CMK (cell line): ENCODE data around the gene INMT.

Experiments
- DNase-seq: peaks from one replicate; pipeline ENCODE4 v3.0.0-alpha.2; 2010; ENCODE audit warnings: low read depth

The INMT gene

GRCh38 chr7:30787486-30787885, 35.6 kb downstream of the INMT start:
- no peak for DNase-seq

- DNase-seq = no peak
These were observed 36.9 kb downstream of the INMT start for GRCh38 chr7:30788640-30789333.

- no peak for DNase-seq
These were observed 37.4 kb downstream of the INMT start for GRCh38 chr7:30789334-30789711.

DNA sequence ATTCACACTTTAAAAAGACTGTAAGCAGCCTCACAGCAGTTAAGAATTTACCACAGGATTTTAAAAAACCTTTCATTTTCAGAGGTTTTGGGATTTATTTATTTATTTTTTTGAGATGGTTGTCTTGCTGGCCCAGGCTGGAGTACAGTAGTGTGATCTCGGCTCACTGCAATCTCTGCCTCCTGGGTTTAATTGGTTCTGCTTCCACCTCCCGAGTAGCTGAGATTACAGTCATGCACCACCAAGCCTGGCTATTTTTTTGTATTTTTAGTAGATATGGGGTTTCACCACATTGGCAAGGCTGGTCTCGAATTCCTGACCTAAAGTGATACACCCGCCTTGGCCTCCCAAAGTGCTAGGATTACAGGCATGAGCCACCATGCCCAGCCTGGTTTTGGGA, 38.4 kb downstream of the INMT start:
- DNase-seq = no peak

DNA sequence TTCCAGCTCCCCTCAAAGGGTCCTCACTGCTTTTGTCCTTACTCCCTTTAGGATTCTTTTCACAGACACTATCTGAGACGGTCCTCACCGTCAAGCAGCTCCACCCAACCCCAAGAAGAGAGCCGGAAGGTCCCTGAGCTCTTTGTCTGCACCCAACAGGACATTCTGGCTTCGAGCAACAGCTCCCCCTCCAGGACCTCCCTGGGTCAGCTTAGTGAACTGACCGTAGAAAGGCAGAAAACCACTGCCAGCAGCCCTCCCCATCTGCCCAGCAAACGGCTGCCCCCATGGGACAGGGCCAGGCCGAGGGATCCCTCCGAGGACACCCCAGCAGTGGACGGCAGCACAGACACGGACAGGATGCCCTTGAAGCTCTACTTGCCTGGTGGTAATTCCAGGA, 39.2 kb downstream of the INMT start:
- DNase-seq = no peak

DNA sequence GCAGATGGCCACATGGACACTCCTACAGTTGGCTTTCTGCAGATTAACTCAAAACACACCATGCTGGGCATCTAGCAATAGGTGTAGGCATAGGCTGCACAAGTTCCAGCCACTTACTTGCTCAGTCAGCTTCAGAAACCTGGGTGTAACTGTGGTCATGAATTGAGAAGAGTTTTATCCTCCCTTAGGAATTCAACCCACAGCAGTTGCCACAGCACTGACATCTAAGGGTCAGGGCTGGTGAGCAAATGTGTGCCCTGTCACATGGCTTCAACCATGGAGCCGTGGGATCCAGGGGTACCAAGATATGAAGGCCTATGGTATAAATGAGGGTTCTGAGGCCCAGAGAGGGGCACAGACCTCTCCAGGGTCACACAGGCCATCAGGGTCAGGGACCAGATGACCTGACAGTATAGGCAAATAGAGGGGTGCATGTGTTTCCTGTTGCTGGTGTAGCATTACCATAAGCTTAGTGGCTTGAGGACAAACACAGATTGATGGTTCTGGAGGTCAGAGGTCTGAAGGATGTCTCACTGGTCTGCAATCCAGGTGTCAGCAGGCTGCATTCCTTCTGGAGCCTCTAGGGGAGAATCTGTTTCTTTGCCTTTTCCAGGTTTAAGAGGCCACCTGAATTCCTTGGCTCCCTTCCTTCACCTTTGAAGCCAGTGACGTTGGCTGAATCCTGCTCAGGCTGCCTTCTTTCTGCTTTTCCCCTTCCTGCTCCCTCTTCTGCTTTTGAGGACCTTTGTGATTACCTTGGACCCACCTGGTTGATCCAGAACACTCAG, 43.4 kb downstream of the INMT start:
- no peak for DNase-seq

DNA sequence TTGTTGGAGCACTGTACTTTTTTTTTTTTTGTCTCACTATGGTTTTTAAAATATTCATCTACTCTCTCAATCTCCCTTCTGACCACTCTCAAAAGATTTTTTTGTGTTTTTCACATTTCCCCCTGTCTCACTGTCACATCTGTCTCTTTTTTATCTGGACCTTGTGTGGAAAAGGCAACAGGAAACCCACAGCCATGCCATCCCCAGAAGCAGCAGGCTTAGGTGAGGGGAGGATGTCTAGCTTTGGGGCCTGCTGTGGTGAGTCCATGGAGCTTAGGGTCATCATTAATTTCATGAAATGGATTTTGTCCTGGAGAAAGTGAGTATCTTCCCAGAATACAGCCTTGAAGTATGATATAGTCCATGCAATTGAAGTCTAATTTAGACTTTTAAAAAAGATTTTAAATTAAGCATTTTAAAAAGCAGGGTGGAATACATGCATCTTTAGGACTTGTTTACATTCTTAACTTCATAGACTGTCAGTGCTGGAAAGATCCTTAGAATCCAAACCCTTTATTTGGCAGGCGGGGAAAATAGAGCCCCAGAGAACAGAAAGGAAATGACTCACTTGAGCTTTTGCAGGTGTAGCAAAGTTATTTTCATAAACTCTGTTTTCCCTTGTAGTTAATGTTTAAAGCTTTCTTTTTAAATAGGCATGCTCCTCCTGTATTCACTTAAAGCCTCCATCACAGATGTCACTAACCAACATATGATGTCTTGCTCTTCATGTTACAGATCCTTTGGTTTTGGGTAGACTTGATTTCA, 44.4 kb downstream of the INMT start:
- no peak for DNase-seq

DNA sequence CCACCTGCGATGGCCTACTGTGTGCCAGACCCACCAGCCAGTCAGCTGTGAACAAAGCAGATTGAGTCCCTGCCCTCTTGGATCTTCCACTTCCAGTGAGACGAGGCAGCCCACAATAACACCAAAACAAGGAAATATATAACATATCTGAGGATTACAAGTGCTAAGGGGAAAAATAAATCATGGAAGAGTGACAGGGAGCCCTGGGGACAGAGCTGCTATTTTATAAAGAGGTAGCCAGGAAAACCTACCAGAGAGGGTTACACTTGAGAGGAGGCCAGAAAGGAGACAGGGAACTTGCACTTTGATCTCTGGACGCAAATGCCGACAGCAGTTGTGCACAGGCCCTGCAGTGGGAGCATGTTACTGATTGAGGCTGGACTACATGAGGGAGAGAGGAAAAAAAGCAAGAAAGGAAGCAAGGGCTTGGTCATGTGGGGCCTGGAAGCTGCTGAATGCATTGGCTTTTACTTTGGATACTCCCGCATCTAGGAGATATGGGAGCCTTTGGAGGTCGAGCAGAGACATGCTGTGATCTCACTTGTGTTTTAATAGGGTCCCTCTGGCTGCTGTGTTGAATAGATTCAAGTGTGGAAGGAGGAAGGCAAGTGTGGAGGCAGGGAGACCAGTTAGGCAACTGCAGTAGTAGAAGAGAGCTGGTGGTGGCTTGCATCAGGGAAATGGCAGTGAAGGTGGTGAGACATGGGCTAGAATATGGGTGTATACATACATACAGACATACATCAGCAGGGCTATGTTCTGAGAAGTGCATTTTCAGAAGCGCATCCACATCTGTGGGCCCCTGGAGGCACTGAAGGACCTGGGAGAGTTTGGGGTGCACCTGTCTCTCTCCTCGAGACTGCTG, 45.5 kb downstream of the INMT start:
- no peak for DNase-seq

DNA sequence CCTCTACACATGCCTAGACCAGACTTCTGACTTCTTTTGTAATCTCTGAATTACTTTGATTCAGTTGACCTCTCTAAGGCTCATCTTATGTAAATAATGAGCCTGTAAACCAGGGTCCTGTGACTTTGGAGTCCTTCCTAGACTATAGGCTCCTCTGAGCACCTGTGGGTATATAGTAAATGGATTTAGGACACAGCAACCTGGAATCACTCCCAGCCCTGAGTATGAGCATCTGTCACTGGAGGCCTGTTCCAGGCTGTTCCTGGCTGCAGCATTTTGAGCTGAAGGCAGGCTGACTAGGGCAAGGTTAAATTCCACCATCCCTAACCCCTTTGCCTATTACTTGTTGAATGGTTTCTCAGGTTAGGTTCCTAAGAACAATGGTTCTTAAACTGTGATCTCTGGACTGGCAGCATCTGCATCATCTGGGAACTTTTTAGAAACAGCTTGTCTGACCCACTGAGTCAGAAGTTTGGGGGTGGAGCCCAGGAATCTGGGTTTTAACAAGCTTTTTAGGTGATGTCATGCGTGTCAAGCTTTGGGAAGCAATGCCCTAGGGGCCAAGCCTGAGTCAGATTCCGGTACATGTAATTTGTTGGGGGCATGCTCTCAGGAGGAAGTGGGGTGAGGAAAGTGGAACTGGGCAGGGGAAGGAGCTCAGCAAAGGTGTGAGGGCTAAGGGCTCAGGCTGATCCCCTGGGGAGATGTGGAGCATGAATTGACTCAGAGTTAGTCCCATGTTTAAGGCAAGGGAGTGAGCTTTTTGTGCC, 47.5 kb downstream of the INMT start:
- no peak for DNase-seq

DNA sequence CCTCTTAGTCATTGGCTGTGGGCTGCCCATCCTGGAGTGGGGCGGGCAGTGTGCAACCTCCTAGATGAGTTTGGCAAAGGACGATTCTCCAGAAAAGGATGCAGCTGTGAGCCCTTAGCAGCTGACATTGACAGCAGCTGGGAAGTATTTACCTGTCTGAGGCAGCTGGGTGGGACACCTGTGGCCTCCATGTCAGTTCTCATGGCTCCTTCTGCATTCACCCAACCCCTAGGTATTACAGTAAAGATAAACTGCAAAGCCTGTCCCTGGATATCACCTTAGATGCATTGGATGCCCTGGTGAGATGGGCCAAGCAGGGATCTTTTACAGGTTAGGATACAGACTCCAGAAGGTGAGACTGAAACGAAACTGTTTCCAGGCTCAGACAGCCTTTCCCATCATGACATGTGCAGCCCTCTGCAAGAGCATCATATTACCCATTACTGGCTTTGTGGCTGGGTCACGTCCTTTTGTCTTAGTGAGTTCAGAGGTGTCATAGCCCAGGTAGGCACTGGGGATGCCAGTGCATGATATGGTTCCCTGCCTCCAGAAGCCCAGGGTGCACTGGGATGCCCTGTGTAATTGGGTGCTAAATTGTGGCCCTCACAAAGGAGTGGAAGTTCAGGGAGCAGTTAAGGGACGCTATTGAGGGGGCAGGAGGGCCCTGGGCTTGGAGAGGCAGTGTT, 48.2 kb downstream of the INMT start:
- DNase-seq = no peak

GRCh38 chr7:30800785-30801252, 48.9 kb downstream of the INMT start:
- DNase-seq = peak; percentile 25

- DNase-seq = no peak
These were observed 50.9 kb downstream of the INMT start for GRCh38 chr7:30802812-30803211.

- no peak for DNase-seq
These were observed 52.2 kb downstream of the INMT start for GRCh38 chr7:30804078-30804661.

DNA sequence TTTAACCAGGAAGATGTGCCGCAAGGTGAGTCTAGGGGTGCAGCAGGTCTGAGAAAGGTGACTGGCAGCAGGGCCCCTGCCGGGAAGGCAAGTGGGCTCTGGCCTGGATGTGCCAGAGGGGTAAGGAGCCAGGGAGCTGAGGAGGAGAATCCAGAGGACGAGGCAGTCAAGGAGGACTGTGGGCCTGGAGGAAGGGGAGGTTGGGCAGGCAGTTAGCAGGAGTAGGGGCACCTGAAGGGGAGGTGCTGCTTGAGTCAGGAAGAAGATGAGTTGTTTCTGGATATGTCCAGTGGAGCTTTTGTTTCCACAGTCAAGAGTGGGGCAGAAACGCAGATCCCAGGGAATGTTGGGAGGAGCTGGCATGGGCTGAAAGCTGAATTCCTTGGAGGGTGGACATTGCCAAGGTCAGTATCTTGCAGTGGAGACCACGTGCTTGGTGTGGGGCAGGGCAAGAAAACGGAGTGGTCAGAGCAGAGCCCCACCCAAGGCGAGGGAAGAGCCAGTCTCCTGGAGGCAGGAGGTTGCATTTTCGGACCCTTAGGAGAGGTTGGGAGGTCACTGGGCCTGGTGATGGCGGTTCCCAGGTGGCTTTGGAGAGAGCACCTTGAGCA, 53.3 kb downstream of the INMT start:
- no peak for DNase-seq

- DNase-seq = no peak
These were observed 54.0 kb downstream of the INMT start for GRCh38 chr7:30805931-30806330.
